GM18505 (cell line): ENCODE measurements around the gene NSG2.
"Not testable (repeated sequence)": the region's sequence is repeated elsewhere in the genome, so short reads cannot be mapped to it uniquely, and the experiment has no call there.

Source experiments
- ATAC-seq: cut with Tn5 transposase; IDR thresholded peaks from one replicate; pipeline ENCODE4 v1.9.1; 2021; ENCODE audit not compliant: unreplicated experiment
- POLR2A ChIP-seq: IDR thresholded peaks from 4 replicates; pipeline ENCODE4 v1.6.1; 2011; ENCODE audit warnings: borderline replicate concordance; ENCODE audit not compliant: insufficient read depth, insufficient read length; ENCODE audit errors: extremely low read depth

NSG2 gene

DNA sequence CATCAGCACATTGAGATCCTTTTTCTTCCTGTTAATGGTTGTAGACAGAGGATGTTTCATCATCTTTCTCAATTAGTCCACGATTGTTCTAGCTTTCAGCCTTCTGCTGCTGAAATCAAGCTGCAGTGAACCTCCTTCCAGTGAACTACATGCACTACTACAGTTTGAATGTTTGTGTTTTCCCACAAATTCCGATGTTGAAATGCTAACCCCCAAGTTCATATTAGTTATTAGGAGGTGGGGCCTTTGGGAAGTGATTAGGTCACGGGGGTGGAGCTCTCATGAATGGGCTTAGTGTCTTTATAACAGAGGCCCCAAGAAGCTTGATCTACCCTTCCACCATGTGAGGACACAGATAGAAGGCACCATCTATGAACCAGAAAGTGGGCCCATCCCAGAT is 32.9 kb downstream of the NSG2 start:
- ATAC-seq, result no peak
- TF ChIP-seq POLR2A, result no peak

DNA sequence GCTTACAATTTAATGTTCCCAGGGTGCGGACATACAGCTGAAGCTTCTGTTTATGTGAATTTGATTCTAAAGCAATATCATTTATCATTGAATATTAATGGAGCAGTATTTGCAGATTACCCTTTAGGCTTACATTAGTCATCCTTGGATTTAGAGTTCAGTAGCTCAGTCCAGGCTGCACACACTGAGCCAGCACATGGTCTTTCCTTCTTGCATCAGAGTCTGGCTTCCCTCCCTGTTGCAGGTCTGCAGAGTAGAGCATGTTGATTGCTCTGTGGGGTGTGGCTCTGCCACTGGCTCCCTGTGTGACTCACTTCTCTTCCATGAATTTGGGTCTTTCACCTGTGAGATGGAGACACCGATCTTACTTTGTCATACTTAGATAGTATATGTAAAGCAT is 36.8 kb downstream of the NSG2 start:
- TF ChIP-seq POLR2A, result no peak
- ATAC-seq, result no peak

DNA sequence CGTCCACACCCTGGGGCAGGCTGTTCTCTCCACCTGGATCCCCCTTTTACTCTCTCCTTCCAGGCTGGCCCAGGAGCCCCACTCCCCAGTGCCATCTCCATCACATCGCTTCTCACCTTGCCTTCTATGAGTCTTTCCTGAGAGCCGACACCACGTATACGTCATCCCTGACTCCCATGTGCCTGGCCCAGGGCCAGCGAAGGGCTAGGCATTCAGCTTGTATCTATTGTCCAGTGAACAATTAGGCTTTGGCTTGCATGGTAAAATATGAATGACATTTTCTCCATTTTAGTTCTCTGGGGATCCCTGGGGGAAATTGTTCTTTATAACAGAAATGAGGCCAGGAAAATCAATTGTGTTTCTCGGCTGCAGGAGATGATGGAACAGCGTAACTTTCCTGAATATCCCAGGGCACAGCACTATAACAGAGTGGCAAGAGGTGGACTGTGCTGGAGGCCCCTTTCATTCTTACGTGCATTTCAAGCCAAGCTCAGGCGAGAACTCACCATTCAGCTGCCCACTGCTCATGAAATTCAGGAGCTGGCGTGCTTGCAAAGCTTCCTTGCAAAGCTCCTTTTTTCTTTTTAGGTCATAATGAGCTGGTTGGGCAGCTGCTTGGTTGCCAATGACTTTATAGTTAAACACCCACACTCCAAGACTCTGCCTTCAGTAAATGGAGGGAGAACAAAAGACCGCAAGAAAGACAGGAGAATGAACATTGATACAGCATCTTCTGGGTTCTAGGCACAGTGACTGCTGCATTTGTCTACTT is 37.7 kb downstream of the NSG2 start:
- TF ChIP-seq POLR2A, result no peak
- no peak for ATAC-seq

DNA sequence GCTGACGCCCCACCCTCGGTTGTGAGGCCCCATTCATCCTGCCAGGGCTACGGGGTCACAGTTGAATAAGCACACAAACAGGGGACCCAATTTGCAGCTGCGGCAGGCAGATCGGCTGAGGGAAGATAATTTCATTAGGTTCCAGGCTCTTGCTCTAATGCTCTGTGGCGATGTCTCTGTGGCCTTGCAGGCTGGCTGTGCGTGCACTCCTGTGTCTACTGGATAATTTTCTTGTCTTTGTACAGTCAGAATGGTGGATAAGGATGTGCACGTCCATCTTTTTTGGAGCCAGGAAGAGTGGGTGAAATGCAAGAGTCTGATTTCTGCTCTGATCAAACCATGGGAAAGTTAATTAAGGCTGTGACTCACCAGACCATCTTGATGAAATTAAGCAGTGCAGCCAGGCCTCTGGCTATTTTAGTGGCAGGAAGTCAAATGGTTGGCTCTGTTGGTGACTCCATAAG is 39.2 kb downstream of the NSG2 start:
- TF ChIP-seq POLR2A, result no peak
- no peak for ATAC-seq

GRCh38 chr5:174086751-174087150 is 41.2 kb downstream of the NSG2 start:
- no peak for TF ChIP-seq POLR2A
- no peak for ATAC-seq

DNA sequence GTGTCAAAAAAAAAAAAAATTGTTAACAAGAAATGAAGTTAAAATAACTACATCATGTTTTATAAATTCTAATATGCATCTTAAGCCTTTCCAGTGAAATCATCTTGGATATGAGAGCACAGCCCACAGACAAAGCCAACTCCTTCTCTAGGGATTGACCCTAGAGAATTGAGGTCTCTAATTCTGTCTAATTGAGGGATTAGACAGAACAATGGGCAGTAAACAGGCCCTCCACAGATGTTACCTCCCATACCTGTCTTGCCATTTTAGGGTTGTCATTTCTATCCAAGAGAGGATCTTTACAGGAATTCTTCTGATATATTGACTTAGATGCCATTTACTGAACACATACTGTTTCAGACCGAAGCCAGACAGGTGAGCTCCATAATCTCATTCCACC is 42.3 kb downstream of the NSG2 start:
- no peak for TF ChIP-seq POLR2A

GRCh38 chr5:174090129-174090528 is 44.6 kb downstream of the NSG2 start:
- no peak for ATAC-seq
- no peak for TF ChIP-seq POLR2A

More for the DNA sequence above, 42.3 kb downstream of the NSG2 start:
- ATAC-seq, result no peak

DNA sequence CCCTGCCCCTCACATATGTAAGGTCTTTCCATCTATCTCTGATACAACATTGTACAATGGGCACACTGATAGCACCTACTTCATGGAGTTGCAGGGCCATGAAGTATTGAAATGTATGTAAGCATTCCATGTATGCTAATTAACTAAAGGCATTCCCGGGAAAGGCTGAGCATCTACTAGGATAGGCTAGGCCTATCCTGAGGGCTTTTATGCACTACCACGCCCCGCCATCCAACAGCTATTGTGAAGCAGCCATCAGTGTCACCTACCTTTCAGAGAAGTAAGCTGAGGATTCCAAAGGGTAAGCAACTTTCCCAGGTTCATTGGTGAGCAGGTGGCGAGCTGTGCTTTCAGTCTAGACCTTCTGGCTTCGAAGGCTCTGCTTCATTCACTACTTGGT is 47.6 kb downstream of the NSG2 start:
- ATAC-seq, result no peak
- TF ChIP-seq POLR2A, result no peak

DNA sequence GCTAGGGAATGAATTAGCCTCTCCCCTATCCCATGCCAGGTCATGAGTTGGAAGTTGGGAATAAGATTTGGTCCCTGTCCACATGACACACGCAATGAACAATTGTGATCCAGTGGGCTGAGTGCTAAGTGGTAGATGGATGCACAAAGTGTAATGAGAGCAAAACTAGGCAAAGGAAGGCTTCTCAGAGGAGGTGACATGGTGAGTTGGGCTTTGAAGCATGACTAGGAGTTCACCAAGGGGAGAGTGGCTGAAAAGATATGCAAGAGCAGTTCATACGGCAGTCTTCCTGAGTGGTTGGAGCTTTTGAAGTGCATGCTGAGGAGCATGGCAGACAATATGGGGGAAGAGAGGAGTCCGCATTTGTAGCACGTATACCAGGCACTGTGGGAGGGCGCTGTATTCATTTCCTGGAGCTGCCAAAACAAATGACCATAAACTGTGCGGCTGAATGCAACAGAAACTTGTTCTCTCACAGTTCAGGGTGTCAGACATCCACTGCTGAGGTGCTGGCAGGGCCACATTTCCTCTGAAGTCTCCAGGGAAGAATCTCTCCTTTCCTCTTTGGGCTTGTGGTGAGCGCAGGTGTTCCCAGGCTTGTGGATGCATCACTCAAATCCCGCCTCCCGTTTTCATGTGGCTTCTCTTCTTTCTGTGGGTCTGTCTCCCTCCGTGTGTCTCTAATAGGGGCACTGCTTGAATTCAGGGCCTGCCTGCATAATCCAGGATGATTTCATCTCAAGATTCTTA is 49.5 kb downstream of the NSG2 start:
- no peak for TF ChIP-seq POLR2A

DNA sequence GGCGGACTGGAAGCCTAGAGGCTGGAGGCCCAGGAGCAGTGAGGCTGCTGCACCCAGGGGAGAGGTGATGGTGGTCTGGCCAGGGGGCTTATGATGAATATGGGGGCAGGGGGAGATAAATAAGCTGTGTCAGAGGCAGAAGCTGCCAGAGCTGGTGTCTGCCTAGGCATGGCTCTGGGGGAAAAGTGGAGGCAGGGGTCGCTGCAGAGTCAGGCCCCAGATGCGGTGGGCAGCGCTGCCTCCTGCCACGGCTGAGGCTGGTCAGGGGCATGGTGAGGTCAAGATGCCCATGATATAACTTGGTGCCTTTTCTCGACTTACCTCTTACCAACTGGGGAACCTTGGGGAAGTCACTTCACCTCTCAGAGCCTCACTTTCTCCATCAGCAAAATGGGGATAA is 51.1 kb downstream of the NSG2 start:
- TF ChIP-seq POLR2A, result no peak
- ATAC-seq, result no peak

More for the DNA sequence above, 49.5 kb downstream of the NSG2 start:
- no peak for ATAC-seq

DNA sequence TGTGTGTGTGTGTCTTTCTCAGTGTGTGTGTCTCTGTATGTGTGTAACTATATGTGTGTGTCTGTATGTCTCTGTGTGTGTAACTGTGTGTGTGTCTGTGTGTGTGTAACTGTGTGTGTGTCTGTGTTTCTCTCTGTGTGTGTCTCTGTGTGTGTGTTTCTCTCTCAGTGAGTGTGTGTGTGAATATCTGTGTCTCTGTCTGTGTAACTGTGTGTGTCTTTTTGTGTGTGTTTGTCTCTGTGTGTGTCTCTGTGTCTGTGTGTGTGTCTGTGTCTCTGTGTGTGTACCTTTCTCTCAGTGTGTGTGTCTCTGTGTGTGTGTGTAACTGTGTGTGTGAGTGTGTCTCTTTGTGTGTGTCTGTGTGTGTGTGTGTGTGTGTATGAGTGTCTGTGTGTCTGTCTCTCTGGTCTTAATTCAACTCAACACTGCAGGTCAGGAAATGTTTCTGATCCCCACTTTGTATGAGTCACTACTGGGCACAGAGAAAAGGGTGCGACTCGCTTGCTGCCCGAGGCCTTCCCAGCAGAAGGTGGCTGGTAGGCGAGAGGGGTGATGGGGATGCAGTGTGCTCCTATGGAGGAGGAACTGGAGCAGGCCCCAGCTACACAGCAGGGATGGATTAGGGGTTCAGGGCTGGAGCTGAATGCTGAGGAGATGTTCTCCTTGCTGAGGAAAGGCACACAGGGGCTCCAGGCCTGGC is 52.1 kb downstream of the NSG2 start:
- ATAC-seq, result no peak
- no peak for TF ChIP-seq POLR2A

DNA sequence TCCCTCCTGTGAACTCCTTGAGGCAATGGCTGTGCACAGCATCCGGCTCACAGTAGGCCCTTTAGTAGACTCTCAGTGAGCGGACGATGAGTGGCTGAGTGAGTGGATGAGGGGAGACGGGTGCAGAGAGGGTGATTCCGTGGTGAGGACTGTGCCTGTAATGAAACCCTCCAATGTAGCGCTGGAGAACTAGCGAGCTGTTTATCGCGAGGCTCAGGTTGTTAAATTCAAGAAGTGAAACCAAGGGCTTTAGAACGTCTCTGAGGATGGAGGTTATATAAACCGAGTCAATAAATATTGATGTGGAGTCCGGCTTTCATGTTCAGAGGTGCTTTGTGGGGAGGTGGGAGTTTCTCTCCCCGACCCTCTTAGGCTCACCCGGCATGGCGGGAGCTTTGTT is 53.2 kb downstream of the NSG2 start:
- no peak for TF ChIP-seq POLR2A
- ATAC-seq, result no peak

DNA sequence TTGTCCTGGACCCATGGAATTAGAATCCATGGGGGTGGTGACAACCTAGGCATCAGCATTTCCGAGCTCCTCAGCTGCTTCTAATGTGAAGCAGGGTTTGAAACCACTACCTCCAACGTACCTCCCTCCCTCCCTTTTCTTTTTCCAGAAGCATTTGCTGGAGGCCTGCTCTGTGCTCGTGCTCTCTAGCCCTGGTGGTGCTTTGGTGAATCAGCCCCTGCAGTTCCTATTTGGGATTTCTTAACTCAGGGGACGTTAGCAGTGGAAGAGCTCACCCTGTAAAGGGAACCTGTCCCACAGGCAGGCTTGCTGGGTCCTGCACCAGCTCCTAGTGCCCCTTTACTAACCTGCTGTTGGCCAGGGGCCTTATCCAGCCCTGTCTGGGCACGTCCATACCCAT is 55.0 kb downstream of the NSG2 start:
- ATAC-seq, result no peak
- TF ChIP-seq POLR2A, result no peak

GRCh38 chr5:174101195-174101730 is 55.8 kb downstream of the NSG2 start:
- no peak for ATAC-seq
- no peak for TF ChIP-seq POLR2A

GRCh38 chr5:174102574-174102973 is 57.1 kb downstream of the NSG2 start:
- not testable (repeated sequence) for ATAC-seq
